OCI-LY7 (cell line): ENCODE measurements around the gene RASIP1. TPM values are rescaled to one million over a fixed set of nuclear protein-coding genes. Genes with fewer than 3 reads are reported as not detected.

Source experiments
- BruUV-seq: library from RNA; stranded (reverse); fragments of 400-500 nt; replicated peaks from 2 replicates; lab custom pipeline; 2021; lab: Mats Ljungman, UMichigan
- CTCF ChIA-PET: fragments of 300-600 bp; sonication (Branson Sonifier 250); formaldehyde crosslinking; loops from one replicate; lab custom pipeline; 2022; ENCODE audit warnings: antibody characterized with exemption; ENCODE audit not compliant: unreplicated experiment; lab: Charles Lee
- POLR2A ChIA-PET: fragments of 300-600 bp; sonication (Branson Sonifier 250); formaldehyde crosslinking; loops from one replicate; lab custom pipeline; 2022; ENCODE audit warnings: antibody characterized with exemption; lab: Charles Lee
- DNase-seq: peaks from one replicate; pipeline ENCODE4 v3.0.0-alpha.2; 2015; ENCODE audit warnings: low spot score
- H2AFZ ChIP-seq: fragments of 200-600 bp; sonication (generic), shearing (Covaris generic); 2 replicates; pipeline ENCODE4 v1.6.1; 2014; ENCODE audit warnings: mild to moderate bottlenecking, antibody characterized with exemption, low read length, moderate library complexity
- H3K27ac ChIP-seq: fragments of 200-600 bp; sonication (generic); 2 replicates; pipeline ENCODE4 v1.5.1; 2014; ENCODE audit warnings: mixed run types, low read depth, mild to moderate bottlenecking, moderate library complexity, low read length, inconsistent platforms; ENCODE audit not compliant: poor library complexity, severe bottlenecking
- H3K36me3 ChIP-seq: fragments of 200-600 bp; sonication (generic); 2 replicates; pipeline ENCODE4 v1.6.1; 2014; ENCODE audit warnings: mild to moderate bottlenecking, antibody characterized with exemption, low read length, moderate library complexity, mixed read lengths; ENCODE audit not compliant: insufficient read depth
- H3K4me1 ChIP-seq: fragments of 200-600 bp; sonication (generic); 2 replicates; pipeline ENCODE4 v1.5.1; 2014; ENCODE audit warnings: mild to moderate bottlenecking, low read length; ENCODE audit not compliant: insufficient read depth, poor library complexity, severe bottlenecking
- H3K4me2 ChIP-seq: fragments of 200-600 bp; sonication (generic); 2 replicates; pipeline ENCODE4 v1.6.1; 2014; ENCODE audit warnings: mild to moderate bottlenecking, low read length
- H3K4me3 ChIP-seq: fragments of 200-600 bp; sonication (generic); 2 replicates; pipeline ENCODE4 v1.5.1; 2014; ENCODE audit warnings: mild to moderate bottlenecking, low read depth, low read length; ENCODE audit not compliant: poor library complexity, severe bottlenecking
- H3K79me2 ChIP-seq: fragments of 200-600 bp; sonication (generic); 2 replicates; pipeline ENCODE4 v1.6.1; 2016; ENCODE audit warnings: low read depth, mild to moderate bottlenecking, low read length, moderate library complexity, mixed read lengths; ENCODE audit not compliant: insufficient read depth
- H3K9me2 ChIP-seq: fragments of 200-600 bp; sonication (generic); 2 replicates; pipeline ENCODE4 v1.6.1; 2016; ENCODE audit warnings: mild to moderate bottlenecking, low read length, mixed read lengths; ENCODE audit not compliant: insufficient read depth
- H3K9me3 ChIP-seq: fragments of 200-600 bp; sonication (generic); 2 replicates; pipeline ENCODE4 v1.6.1; 2014; ENCODE audit warnings: mild to moderate bottlenecking, mixed run types, low read length, mixed read lengths
- H4K20me1 ChIP-seq: fragments of 200-600 bp; sonication (generic); 2 replicates; pipeline ENCODE4 v1.6.1; 2014; ENCODE audit warnings: mild to moderate bottlenecking, antibody characterized with exemption, low read length, moderate library complexity, mixed read lengths; ENCODE audit not compliant: insufficient read depth
- CTCF ChIP-seq: fragments of 200-600 bp; sonication (generic); conservative IDR thresholded peaks from 2 replicates; pipeline ENCODE4 v1.5.1; 2014; ENCODE audit warnings: mild to moderate bottlenecking, antibody characterized with exemption, low read length, moderate library complexity, mixed read lengths
- EZH2phosphoT487 ChIP-seq: fragments of 200-600 bp; sonication (generic); IDR thresholded peaks from 2 replicates; pipeline ENCODE4 v1.6.1; 2018; ENCODE audit warnings: low read depth, borderline replicate concordance, mild to moderate bottlenecking, mixed run types, antibody characterized with exemption, low read length, moderate library complexity, mixed read lengths
- intact Hi-C: fragments of 100-400 bp; cut with micrococcal nuclease; formaldehyde crosslinking; loops from one replicate; pipeline ENCODE4 v1.10.0; 2022; ENCODE audit not compliant: unreplicated experiment
- total RNA-seq, 2 experiments: library from RNA; depleted of rRNA in 1 of 2; stranded (reverse); fragments of >200 nt in 1 of 2; shearing (Covaris generic) in 1 of 2; gene quantifications; 2 replicates each; pipeline ENCODE4 v1.2.3, GENCODE V29; 2014 to 2022

The RASIP1 gene
- total RNA-seq, 2 experiments from 2014 or later: 0.09 to 0.36 TPM

GRCh38 chr19:48720613-48721296 lies 19.7 kb downstream of the RASIP1 start:
- Histone ChIP-seq H3K4me1 (peaks cover 17% of the 10 kb centered on the region), H3K9me2 (no peaks in the 10 kb centered on the region), H2AFZ (peak overlapping the region; percentile 67; the same call in 1 of the 2 replicates), H4K20me1 (no peaks in the 10 kb centered on the region), H3K36me3 (no peaks in the 10 kb centered on the region), H3K9me3 (no peaks in the 10 kb centered on the region), H3K79me2 (no peaks in the 10 kb centered on the region), H3K4me2 (peak overlapping the region; percentile 85), H3K27ac (peak overlapping the region; percentile 67), H3K4me3 (peak overlapping the region; percentile 71)
- ChIA-PET CTCF (no interaction called here), POLR2A (interaction anchor here (1.3 kb wide), 1 partner anchor 12 kb away, joined by 3 read pairs; no protein-coding TSS in a partner anchor)
- TF ChIP-seq CTCF (no peak), EZH2phosphoT487 (no peak)
- BruUV-seq: no TSS peak
- intact Hi-C loops: no loop called here
- DNase-seq: peak; percentile 98

DNA sequence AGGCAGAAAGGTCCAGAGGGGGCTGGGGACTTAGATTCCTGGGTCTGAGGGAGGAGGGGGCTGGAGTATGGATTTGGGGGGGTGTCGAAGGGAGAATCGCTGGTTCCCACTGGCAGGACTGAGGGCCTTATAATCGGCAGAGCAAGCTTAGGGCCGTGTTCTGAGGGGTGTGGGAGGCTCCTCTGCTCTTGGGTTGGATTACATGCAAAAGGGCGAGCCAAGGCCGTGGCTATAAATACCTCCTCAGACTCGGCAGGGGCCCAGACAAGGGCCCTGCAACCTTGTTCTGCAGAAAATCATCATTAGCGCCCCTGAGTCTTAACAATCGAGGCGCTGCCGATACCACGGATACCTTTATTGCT lies 20.2 kb downstream of the RASIP1 start:
- peak overlapping the region; percentile 67 for H3K27ac ChIP-seq
- ChIA-PET POLR2A (no interaction called here), CTCF (no interaction called here)
- H4K20me1 ChIP-seq: no peaks in the 10 kb centered on the region
- no peaks in the 10 kb centered on the region for H3K36me3 ChIP-seq
- H3K4me1 ChIP-seq: peaks cover 16% of the 10 kb centered on the region
- peak overlapping the region; percentile 71 for H3K4me3 ChIP-seq
- H3K9me3 ChIP-seq: no peaks in the 10 kb centered on the region
- peak overlapping the region; percentile 67; the same call in 1 of the 2 replicates for H2AFZ ChIP-seq
- no peaks in the 10 kb centered on the region for H3K79me2 ChIP-seq
- DNase-seq: no peak
- no TSS peak for BruUV-seq
- TF ChIP-seq CTCF (no peak), EZH2phosphoT487 (no peak)
- H3K4me2 ChIP-seq: peak overlapping the region; percentile 85
- intact Hi-C loops: no loop called here
- H3K9me2 ChIP-seq: no peaks in the 10 kb centered on the region
